ENCODE measurements around the gene LANCL2.
"Not testable (repeated sequence)": the region's sequence is repeated elsewhere in the genome, so short reads cannot be mapped to it uniquely, and the experiment has no call there.

Gene LANCL2, protein sequence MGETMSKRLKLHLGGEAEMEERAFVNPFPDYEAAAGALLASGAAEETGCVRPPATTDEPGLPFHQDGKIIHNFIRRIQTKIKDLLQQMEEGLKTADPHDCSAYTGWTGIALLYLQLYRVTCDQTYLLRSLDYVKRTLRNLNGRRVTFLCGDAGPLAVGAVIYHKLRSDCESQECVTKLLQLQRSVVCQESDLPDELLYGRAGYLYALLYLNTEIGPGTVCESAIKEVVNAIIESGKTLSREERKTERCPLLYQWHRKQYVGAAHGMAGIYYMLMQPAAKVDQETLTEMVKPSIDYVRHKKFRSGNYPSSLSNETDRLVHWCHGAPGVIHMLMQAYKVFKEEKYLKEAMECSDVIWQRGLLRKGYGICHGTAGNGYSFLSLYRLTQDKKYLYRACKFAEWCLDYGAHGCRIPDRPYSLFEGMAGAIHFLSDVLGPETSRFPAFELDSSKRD

GRCh38 chr7:55365205-55365674, at the start of gene LANCL2:
Gene LANCL2, plus strand, starts transcription at chr7:55365337. Its CDS starts 689 bp downstream, at chr7:55366026.
- DNase-seq (ENCODE audit: low spot score) = no peak

- DNase-seq (ENCODE audit: low spot score) = no peak
Observed at GRCh38 chr7:55325371-55325792, 39.8 kb upstream of the LANCL2 start.

- no peak for DNase-seq (ENCODE audit: low spot score)
Observed at GRCh38 chr7:55326081-55326835, 38.9 kb upstream of the LANCL2 start.

DNA sequence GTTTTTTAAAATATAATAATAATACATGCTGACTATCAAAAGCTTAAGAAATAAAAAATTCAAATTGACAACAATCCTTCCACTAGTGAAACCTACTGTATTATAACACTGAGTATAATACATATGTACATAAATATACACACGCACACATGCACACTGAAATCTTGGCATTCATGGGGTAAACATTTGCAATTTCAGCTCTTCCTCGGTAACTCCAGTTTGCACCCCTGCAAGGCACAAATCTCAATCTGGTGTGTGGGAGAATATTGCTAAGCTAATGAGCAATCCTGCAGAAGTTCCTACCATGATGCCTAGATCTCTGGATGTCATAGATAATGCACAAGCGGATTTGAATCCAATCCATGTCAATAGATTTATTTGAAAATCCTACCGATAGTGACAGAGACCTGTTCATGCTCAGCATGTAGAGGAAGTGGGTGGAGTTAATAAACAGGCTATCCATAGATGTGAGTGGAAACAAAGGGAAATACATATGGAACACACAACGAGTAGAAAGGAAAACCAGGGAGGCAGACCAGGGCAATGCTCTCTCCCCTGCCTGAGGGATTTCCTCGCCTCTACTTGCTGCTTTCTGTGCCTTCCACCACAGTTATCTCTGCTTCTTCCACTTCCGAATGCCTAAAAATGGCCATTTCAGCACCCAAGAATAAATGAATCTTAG, 38.1 kb upstream of the LANCL2 start:
- no peak for DNase-seq (ENCODE audit: low spot score)

- no peak for DNase-seq (ENCODE audit: low spot score)
Observed at GRCh38 chr7:55335151-55335550, 30.0 kb upstream of the LANCL2 start.

DNA sequence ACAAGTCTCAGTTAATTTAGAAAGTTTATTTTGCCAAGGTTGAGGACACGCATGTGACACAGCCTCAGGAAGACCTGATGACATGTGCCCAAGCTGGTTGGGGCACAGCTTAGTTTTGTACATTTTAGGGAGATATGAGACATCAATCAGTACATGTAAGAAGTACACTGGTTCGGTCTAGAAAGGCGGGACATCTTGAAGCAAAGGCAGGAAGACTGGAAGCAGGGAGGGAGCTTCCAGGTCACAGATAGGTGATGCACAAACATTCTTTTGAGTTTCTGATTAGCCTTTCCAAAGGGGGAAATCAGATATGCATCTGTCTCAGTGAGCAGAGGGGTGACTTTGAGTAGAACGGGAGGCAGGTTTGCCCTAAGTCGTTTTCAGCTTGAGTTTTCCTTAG, 29.4 kb upstream of the LANCL2 start:
- DNase-seq (ENCODE audit: low spot score) = no peak

- no peak for DNase-seq (ENCODE audit: low spot score)
Observed at GRCh38 chr7:55336540-55336939, 28.6 kb upstream of the LANCL2 start.

DNA sequence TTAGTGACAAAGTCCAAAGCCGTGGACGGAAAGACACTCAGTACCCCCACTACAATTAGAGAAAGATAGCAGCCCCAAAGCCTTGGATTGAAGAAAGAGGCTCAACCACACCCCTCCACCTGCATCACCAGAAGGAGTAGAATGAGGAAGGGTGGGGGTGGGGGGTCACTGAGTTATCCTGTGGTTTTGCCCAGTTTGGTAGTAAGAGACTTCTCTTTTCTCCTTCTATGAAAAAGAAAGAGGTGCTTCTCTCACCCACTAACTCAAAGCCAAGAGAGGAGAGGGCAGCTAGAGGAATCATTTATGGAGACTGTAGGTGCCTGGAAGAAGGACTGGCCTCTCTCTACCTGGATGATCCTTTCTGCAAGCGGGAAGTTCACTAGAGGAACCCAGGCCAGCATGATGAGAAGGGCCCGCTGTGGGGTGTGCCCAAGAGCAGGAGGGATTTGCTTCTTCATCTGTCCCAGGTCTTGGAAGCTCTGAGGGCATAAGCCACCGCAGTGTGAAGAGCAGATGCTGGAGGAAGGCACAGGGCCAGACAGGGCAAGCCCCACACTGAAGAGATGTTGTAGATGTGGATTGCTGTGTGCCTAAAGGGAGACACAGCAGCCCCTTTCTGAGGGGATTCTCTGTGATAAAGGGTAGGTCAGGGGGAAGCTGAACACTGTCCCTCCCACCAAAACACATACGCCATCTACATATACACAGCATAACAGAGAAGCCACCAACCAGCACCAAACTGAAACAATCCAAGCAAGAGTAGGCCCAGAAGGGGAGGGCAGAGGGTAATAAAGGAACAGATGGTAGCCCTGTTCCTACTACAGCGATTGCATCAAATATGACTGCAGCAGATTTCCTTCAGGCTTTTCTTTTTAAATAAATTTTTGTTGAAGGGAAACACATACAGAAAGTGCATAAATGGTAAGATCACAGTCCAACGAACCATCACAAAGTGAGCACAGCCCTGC, 25.8 kb upstream of the LANCL2 start:
- no peak for DNase-seq (ENCODE audit: low spot score)

GRCh38 chr7:55342216-55342871, 22.8 kb upstream of the LANCL2 start:
- DNase-seq (ENCODE audit: low spot score) = no peak

GRCh38 chr7:55343002-55343781, 21.9 kb upstream of the LANCL2 start:
- no peak for DNase-seq (ENCODE audit: low spot score)

- no peak for DNase-seq (ENCODE audit: low spot score)
Observed at GRCh38 chr7:55343860-55344606, 21.1 kb upstream of the LANCL2 start.

DNA sequence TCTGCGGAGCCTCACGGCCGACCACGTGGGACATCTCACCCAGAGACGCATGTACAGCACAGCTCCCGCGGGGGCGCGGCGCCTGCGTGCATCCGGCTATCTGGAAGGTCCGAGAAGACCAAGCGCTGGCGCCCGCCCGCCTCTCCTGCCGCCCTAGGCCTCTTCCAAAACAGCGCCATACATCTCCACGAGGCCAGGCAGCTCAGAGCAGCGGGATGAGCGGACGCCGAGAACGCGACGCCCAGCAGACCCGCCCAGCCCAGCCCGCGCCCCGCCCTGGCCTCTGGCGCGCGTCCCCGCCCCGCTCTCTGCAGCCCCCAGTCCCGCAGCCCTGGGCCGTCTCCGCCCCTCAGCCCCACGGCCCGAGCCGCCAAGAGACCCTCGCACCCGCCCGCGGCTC, 20.3 kb upstream of the LANCL2 start:
- DNase-seq (ENCODE audit: low spot score) = no peak

GRCh38 chr7:55345292-55345691, 19.8 kb upstream of the LANCL2 start:
- no peak for DNase-seq (ENCODE audit: low spot score)

- DNase-seq (ENCODE audit: low spot score) = no peak
Observed at GRCh38 chr7:55348502-55348901, 16.6 kb upstream of the LANCL2 start.

- no peak for DNase-seq (ENCODE audit: low spot score)
Observed at GRCh38 chr7:55349121-55349520, 16.0 kb upstream of the LANCL2 start.

- no peak for DNase-seq (ENCODE audit: low spot score)
Observed at GRCh38 chr7:55350281-55350680, 14.9 kb upstream of the LANCL2 start.

GRCh38 chr7:55351263-55351662, 13.9 kb upstream of the LANCL2 start:
- DNase-seq (ENCODE audit: low spot score) = no peak

DNA sequence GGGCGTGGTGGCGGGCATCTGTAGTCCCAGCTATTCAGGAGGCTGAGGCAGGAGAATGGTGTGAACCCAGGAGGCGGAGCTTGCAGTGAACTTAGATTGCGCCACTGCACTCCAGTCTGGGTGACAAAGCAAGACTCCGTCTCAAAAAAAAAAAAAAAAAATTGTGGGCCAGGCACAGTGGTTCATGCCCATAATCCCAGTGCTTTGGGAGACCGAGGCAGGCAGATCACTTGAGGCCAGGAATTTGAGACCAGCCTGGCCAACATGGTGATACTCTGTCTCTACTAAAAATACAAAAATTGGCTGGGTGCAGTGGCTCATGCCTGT, 12.2 kb upstream of the LANCL2 start:
- not testable (repeated sequence) for DNase-seq (ENCODE audit: low spot score)

DNA sequence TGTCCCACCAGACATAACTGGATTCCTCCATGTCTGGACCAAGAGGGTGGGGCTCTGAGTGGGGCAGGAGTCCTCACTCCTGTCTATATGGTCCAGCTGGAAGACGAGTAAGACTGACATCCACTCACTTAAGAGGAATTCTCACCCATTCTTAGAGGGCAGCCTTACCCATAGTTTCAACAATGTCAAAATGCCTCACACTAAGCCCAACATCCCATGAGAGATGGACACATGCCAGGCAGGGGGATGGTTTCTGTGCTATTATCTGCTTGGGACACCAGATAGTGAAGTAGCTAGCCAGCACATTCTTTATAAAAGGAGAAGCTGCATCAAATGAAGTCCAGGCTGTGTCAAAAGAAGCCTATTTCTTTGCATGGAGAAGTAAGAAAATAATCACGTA, 4.7 kb upstream of the LANCL2 start:
- DNase-seq (ENCODE audit: low spot score) = no peak
